Ishikawa (cell line): Measurements from ENCODE around the gene CHCHD6.

Experiments
- CEBPB ChIP-seq: IDR thresholded peaks from 2 replicates; pipeline ENCODE4 v1.6.1; 2012
- EGR1 ChIP-seq: IDR thresholded peaks from 2 replicates; pipeline ENCODE4 v1.6.1; 2012
- EP300 ChIP-seq: IDR thresholded peaks from 2 replicates; pipeline ENCODE4 v1.6.1; 2012; ENCODE audit warnings: borderline replicate concordance
- FOXM1 ChIP-seq: IDR thresholded peaks from 2 replicates; pipeline ENCODE4 v1.6.1; 2012; ENCODE audit warnings: low read depth, borderline replicate concordance
- MAX ChIP-seq: IDR thresholded peaks from 2 replicates; pipeline ENCODE4 v1.6.1; 2012
- NFIC ChIP-seq: IDR thresholded peaks from 2 replicates; pipeline ENCODE4 v1.6.1; 2012
- RAD21 ChIP-seq: IDR thresholded peaks from 2 replicates; pipeline ENCODE4 v1.6.1; 2012; ENCODE audit warnings: low read depth
- TAF1 ChIP-seq: IDR thresholded peaks from 2 replicates; pipeline ENCODE4 v1.6.1; 2012; ENCODE audit warnings: low read depth, mild to moderate bottlenecking
- USF1 ChIP-seq: IDR thresholded peaks from 2 replicates; pipeline ENCODE4 v1.6.1; 2012
- YY1 ChIP-seq: IDR thresholded peaks from 2 replicates; pipeline ENCODE4 v1.6.1; 2012; ENCODE audit warnings: low read depth
- ZBTB7A ChIP-seq: IDR thresholded peaks from 2 replicates; pipeline ENCODE4 v1.6.1; 2012; ENCODE audit warnings: low read depth

- TF ChIP-seq MAX: peak; percentile 85
- TF ChIP-seq RAD21: no peak; the same call in 1 of the 2 replicates
- TF ChIP-seq USF1: no peak
- no peak for TF ChIP-seq FOXM1
- no peak; the same call in 1 of the 2 replicates for TF ChIP-seq EP300
- no peak for TF ChIP-seq EGR1
- no peak for TF ChIP-seq CEBPB
- TF ChIP-seq YY1: 0 out of 2 replicates have a peak, but pooled peaks have one; percentile 21
- TF ChIP-seq NFIC: peak; percentile 47; the same call in 1 of the 2 replicates
- TF ChIP-seq TAF1: 0 out of 2 replicates have a peak, but pooled peaks have one; percentile 57
- TF ChIP-seq ZBTB7A: no peak
Observed at GRCh38 chr3:126703512-126704493, at the start of gene CHCHD6.
